Stomach smooth muscle (tissue), 2 donors: ENCODE data around the gene SH3BP5.

Experiments used
- H3K27ac ChIP-seq: one replicate; pipeline ENCODE4 v1.7.0; 2013; ENCODE audit warnings: mild to moderate bottlenecking, low read length, inconsistent platforms
- H3K27me3 ChIP-seq, 2 donors: one replicate each; pipeline ENCODE4 v1.7.0; 2013; ENCODE audit warnings: low read length in 2 of 2; ENCODE audit not compliant: insufficient read depth in 2 of 2, control insufficient read depth in 1 of 2
- H3K36me3 ChIP-seq, 2 donors: one replicate each; pipeline ENCODE4 v1.7.0; 2013; ENCODE audit warnings: low read length in 2 of 2; ENCODE audit not compliant: control insufficient read depth in 2 of 2, insufficient read depth in 2 of 2
- H3K4me1 ChIP-seq: one replicate; pipeline ENCODE4 v1.7.0; 2013; ENCODE audit warnings: low read length; ENCODE audit not compliant: control insufficient read depth, insufficient read depth
- H3K4me3 ChIP-seq, 2 donors: one replicate each; pipeline ENCODE4 v1.7.0; 2013; ENCODE audit warnings: low read length in 2 of 2
- H3K9ac ChIP-seq, 2 donors: one replicate each; pipeline ENCODE4 v1.7.0; 2013; ENCODE audit warnings: low read length in 2 of 2, mild to moderate bottlenecking in 1 of 2
- H3K9me3 ChIP-seq, 2 donors: one replicate each; pipeline ENCODE4 v1.7.0; 2013; ENCODE audit warnings: low read length in 2 of 2; ENCODE audit not compliant: control insufficient read depth in 2 of 2
- donor health status: healthy.
- donor health status: Pancreatic carcinoma.

The SH3BP5 gene

GRCh38 chr3:15216501-15216900, 115.9 kb downstream of the SH3BP5 start:
- Histone ChIP-seq H3K36me3 (peaks cover 20 to 49% of the 10 kb centered on the region in 2 donors), H3K27me3 (no peaks in the 10 kb centered on the region), H3K9me3 (no peaks in the 10 kb centered on the region), H3K4me3 (no peak overlapping the region), H3K4me1 (peaks cover 6% of the 10 kb centered on the region), H3K9ac (no peak overlapping the region), H3K27ac (no peak overlapping the region)

GRCh38 chr3:15215996-15216395, 116.4 kb downstream of the SH3BP5 start:
- Histone ChIP-seq H3K9me3 (no peaks in the 10 kb centered on the region), H3K4me1 (peaks cover 6% of the 10 kb centered on the region), H3K36me3 (peaks cover 20 to 48% of the 10 kb centered on the region in 2 donors), H3K4me3 (no peak overlapping the region), H3K27ac (no peak overlapping the region), H3K27me3 (no peaks in the 10 kb centered on the region), H3K9ac (no peak overlapping the region)

GRCh38 chr3:15214758-15215157, 117.6 kb downstream of the SH3BP5 start:
- H3K9ac ChIP-seq = no peak overlapping the region
- H3K27me3 ChIP-seq = no peaks in the 10 kb centered on the region
- peaks cover 6% of the 10 kb centered on the region for H3K4me1 ChIP-seq
- H3K4me3 ChIP-seq = no peak overlapping the region
- no peaks in the 10 kb centered on the region for H3K9me3 ChIP-seq
- peaks cover 20 to 47% of the 10 kb centered on the region in 2 donors for H3K36me3 ChIP-seq
- peak overlapping the region; percentile 2 for H3K27ac ChIP-seq

GRCh38 chr3:15211937-15212336, 120.4 kb downstream of the SH3BP5 start:
- no peak overlapping the region for H3K9ac ChIP-seq
- H3K27me3 ChIP-seq = no peaks in the 10 kb centered on the region
- peaks cover 9 to 30% of the 10 kb centered on the region in 2 donors for H3K36me3 ChIP-seq
- H3K9me3 ChIP-seq = no peaks in the 10 kb centered on the region
- H3K4me3 ChIP-seq = no peak overlapping the region
- H3K4me1 ChIP-seq = peaks cover 12% of the 10 kb centered on the region
- no peak overlapping the region for H3K27ac ChIP-seq

- H3K27ac ChIP-seq = no peak overlapping the region
- peak overlapping the region; percentile 41 to 94 for H3K4me3 ChIP-seq
- peak overlapping the region; percentile 91 to 95 for H3K9ac ChIP-seq
- H3K36me3 ChIP-seq = peaks cover 2 to 11% of the 10 kb centered on the region in 2 donors
- no peaks in the 10 kb centered on the region for H3K27me3 ChIP-seq
- peaks cover 12% of the 10 kb centered on the region for H3K4me1 ChIP-seq
- H3K9me3 ChIP-seq = no peaks in the 10 kb centered on the region
These were observed 124.4 kb downstream of the SH3BP5 start for GRCh38 chr3:15207836-15208504.

- Histone ChIP-seq H3K4me3 (peak overlapping the region; percentile 88 to 94), H3K9ac (peak overlapping the region; percentile 91 to 95), H3K4me1 (peaks cover 14% of the 10 kb centered on the region), H3K27ac (peak overlapping the region; percentile 94), H3K36me3 (peaks cover 2 to 3% of the 10 kb centered on the region in 2 donors), H3K9me3 (no peaks in the 10 kb centered on the region), H3K27me3 (no peaks in the 10 kb centered on the region)
These were observed 125.5 kb downstream of the SH3BP5 start for GRCh38 chr3:15206662-15207576.

GRCh38 chr3:15205934-15206661, 126.3 kb downstream of the SH3BP5 start, which contains the start of gene CAPN7:
TSS of gene CAPN7 (plus strand) at chr3:15206246. CDS start at chr3:15206496, 250 bp downstream.
- Histone ChIP-seq H3K4me1 (peaks cover 14% of the 10 kb centered on the region), H3K36me3 (peaks cover 2 to 3% of the 10 kb centered on the region in 2 donors), H3K27me3 (no peaks in the 10 kb centered on the region), H3K27ac (peak within 1 kb of the TSS; percentile 94), H3K9me3 (no peaks in the 10 kb centered on the region), H3K4me3 (peak within 1 kb of the TSS; percentile 88 to 94), H3K9ac (peak within 1 kb of the TSS; percentile 91 to 95)

GRCh38 chr3:15205482-15205933, 126.9 kb downstream of the SH3BP5 start:
- Histone ChIP-seq H3K9ac (peak overlapping the region; percentile 29 to 80), H3K9me3 (no peaks in the 10 kb centered on the region), H3K36me3 (peaks cover 0 to under 1% of the 10 kb centered on the region in 2 donors), H3K4me1 (peaks cover 14% of the 10 kb centered on the region), H3K27ac (peak overlapping the region; percentile 94), H3K27me3 (no peaks in the 10 kb centered on the region), H3K4me3 (peak overlapping the region; percentile 84 to 94)
